Parathyroid adenoma (tissue), 2 donors: Measurements from ENCODE around the gene SH3GL2.

ENCODE experiments used
- H2AFZ ChIP-seq: fragments of 300-600 bp; sonication (generic); one replicate; pipeline ENCODE4 v1.7.0; 2017; ENCODE audit warnings: antibody characterized with exemption, mild to moderate bottlenecking
- H3K27ac ChIP-seq: fragments of 300-600 bp; sonication (generic); one replicate; pipeline ENCODE4 v1.7.0; 2017
- H3K27me3 ChIP-seq: fragments of 300-600 bp; sonication (generic); one replicate; pipeline ENCODE4 v1.7.0; 2017; ENCODE audit warnings: low read length; ENCODE audit not compliant: control insufficient read depth, insufficient read depth
- H3K36me3 ChIP-seq: fragments of 300-600 bp; sonication (generic); one replicate; pipeline ENCODE4 v1.7.0; 2017; ENCODE audit warnings: low read length; ENCODE audit not compliant: control insufficient read depth, insufficient read depth
- H3K4me1 ChIP-seq: fragments of 300-600 bp; sonication (generic); one replicate; pipeline ENCODE4 v1.7.0; 2017; ENCODE audit warnings: control low read depth
- H3K4me2 ChIP-seq: fragments of 300-600 bp; sonication (generic); one replicate; pipeline ENCODE4 v1.7.0; 2017; ENCODE audit warnings: low read length
- H3K4me3 ChIP-seq: fragments of 300-600 bp; sonication (generic); one replicate; pipeline ENCODE4 v1.7.0; 2017; ENCODE audit warnings: low read depth, low read length
- H3K79me2 ChIP-seq: fragments of 300-600 bp; sonication (generic); one replicate; pipeline ENCODE4 v1.7.0; 2017; ENCODE audit warnings: control low read depth
- H3K9ac ChIP-seq: fragments of 300-600 bp; sonication (generic); one replicate; pipeline ENCODE4 v1.7.0; 2017; ENCODE audit warnings: mild to moderate bottlenecking
- H3K9me3 ChIP-seq: fragments of 300-600 bp; sonication (generic); one replicate; pipeline ENCODE4 v1.7.0; 2017; ENCODE audit warnings: low read length; ENCODE audit not compliant: control insufficient read depth
- CTCF ChIP-seq: fragments of 300-600 bp; sonication (generic); IDR thresholded peaks from one replicate; pipeline ENCODE4 v1.7.0; 2017; ENCODE audit warnings: antibody characterized with exemption, mild to moderate bottlenecking
- donor health status: primary hyperparathyroidism.

Gene SH3GL2

GRCh38 chr9:17656889-17657288 lies 78.0 kb downstream of the SH3GL2 start:
- no peaks in the 10 kb centered on the region for H3K27me3 ChIP-seq
- H3K4me3 ChIP-seq = no peak overlapping the region
- H3K27ac ChIP-seq = no peak overlapping the region
- H3K79me2 ChIP-seq = no peaks in the 10 kb centered on the region
- no peaks in the 10 kb centered on the region for H3K36me3 ChIP-seq
- no peak for TF ChIP-seq CTCF
- H3K4me1 ChIP-seq = no peaks in the 10 kb centered on the region
- no peak overlapping the region for H2AFZ ChIP-seq
- H3K9ac ChIP-seq = no peak overlapping the region
- no peaks in the 10 kb centered on the region for H3K9me3 ChIP-seq
- H3K4me2 ChIP-seq = no peak overlapping the region

- H3K27me3 ChIP-seq = no peaks in the 10 kb centered on the region
- H3K4me2 ChIP-seq = no peak overlapping the region
- H3K4me3 ChIP-seq = no peak overlapping the region
- H3K4me1 ChIP-seq = no peaks in the 10 kb centered on the region
- H2AFZ ChIP-seq = no peak overlapping the region
- no peaks in the 10 kb centered on the region for H3K36me3 ChIP-seq
- no peaks in the 10 kb centered on the region for H3K79me2 ChIP-seq
- no peak for TF ChIP-seq CTCF
- H3K9ac ChIP-seq = no peak overlapping the region
- H3K9me3 ChIP-seq = no peaks in the 10 kb centered on the region
- H3K27ac ChIP-seq = no peak overlapping the region
Measured at GRCh38 chr9:17658237-17658636, 79.4 kb downstream of the SH3GL2 start.

GRCh38 chr9:17660158-17660557 lies 81.3 kb downstream of the SH3GL2 start:
- Histone ChIP-seq H3K27me3 (no peaks in the 10 kb centered on the region), H3K4me1 (no peaks in the 10 kb centered on the region), H3K9ac (no peak overlapping the region), H3K9me3 (no peaks in the 10 kb centered on the region), H3K4me3 (no peak overlapping the region), H3K27ac (no peak overlapping the region), H3K36me3 (no peaks in the 10 kb centered on the region), H2AFZ (no peak overlapping the region), H3K4me2 (no peak overlapping the region), H3K79me2 (no peaks in the 10 kb centered on the region)
- no peak for TF ChIP-seq CTCF

- no peak overlapping the region for H3K9ac ChIP-seq
- H3K36me3 ChIP-seq = no peaks in the 10 kb centered on the region
- no peak overlapping the region for H3K4me2 ChIP-seq
- no peaks in the 10 kb centered on the region for H3K79me2 ChIP-seq
- H2AFZ ChIP-seq = no peak overlapping the region
- no peak overlapping the region for H3K27ac ChIP-seq
- no peaks in the 10 kb centered on the region for H3K9me3 ChIP-seq
- H3K4me1 ChIP-seq = no peaks in the 10 kb centered on the region
- no peak overlapping the region for H3K4me3 ChIP-seq
- no peaks in the 10 kb centered on the region for H3K27me3 ChIP-seq
- no peak for TF ChIP-seq CTCF
Measured at GRCh38 chr9:17665450-17665849, 86.6 kb downstream of the SH3GL2 start.

- Histone ChIP-seq H3K4me1 (no peaks in the 10 kb centered on the region), H3K27me3 (no peaks in the 10 kb centered on the region), H3K27ac (no peak overlapping the region), H3K79me2 (no peaks in the 10 kb centered on the region), H3K9ac (no peak overlapping the region), H3K4me3 (no peak overlapping the region), H3K36me3 (no peaks in the 10 kb centered on the region), H3K9me3 (no peaks in the 10 kb centered on the region), H2AFZ (no peak overlapping the region), H3K4me2 (no peak overlapping the region)
- no peak for TF ChIP-seq CTCF
Measured at GRCh38 chr9:17669206-17669605, 90.3 kb downstream of the SH3GL2 start.
